Mammary epithelial cell (primary cell): ENCODE data around the gene ZNF609.

Source experiments
- CTCF ChIP-seq, 2 donors: IDR thresholded peaks in 1 of 2; conservative IDR thresholded peaks in 1 of 2; 2 replicates each; pipeline ENCODE4 v1.5.1; 2011 to 2012; ENCODE audit warnings: inconsistent platforms in 2 of 2, low read length in 2 of 2, mild to moderate bottlenecking in 2 of 2, control low read depth in 1 of 2, low read depth in 1 of 2; ENCODE audit not compliant: insufficient read depth in 1 of 2; ENCODE audit errors: extremely low read depth in 1 of 2
- EZH2 ChIP-seq: IDR thresholded peaks from 2 replicates; pipeline ENCODE4 v1.6.1; 2012; ENCODE audit warnings: low read length, inconsistent platforms, borderline replicate concordance

GRCh38 chr15:64501396-64501715 is 41.0 kb downstream of the ZNF609 start:
- TF ChIP-seq CTCF (conservative IDR thresholded peaks at IDR 0.05 in 1 of 2, IDR thresholded peaks at IDR 0.05 in 1 of 2; ENCODE audit: extremely low read depth in 1 of 2, insufficient read depth in 1 of 2, low read depth in 1 of 2, low read length in 2 of 2), result no peak
- no peak for TF ChIP-seq EZH2
